Measurements from ENCODE around the gene ACER3. TPM values are rescaled to one million over a fixed set of nuclear protein-coding genes. Genes with fewer than 3 reads are reported as not detected.

Gene ACER3
- total and polyA plus RNA-seq, 4 donors: 1.9 to 5.9 (median 4.2) TPM

GRCh38 chr11:76916712-76917111 is 56.0 kb downstream of the ACER3 start:
- WGBS: 26% methylated on average over 1 of the region's 1 CpG
- Histone ChIP-seq H3K9ac (ENCODE audit: low read depth in 1 of 2, low read length in 2 of 2) (no peak overlapping the region), H3K36me3 (ENCODE audit: control insufficient read depth in 4 of 4, insufficient read depth in 3 of 4, low read depth in 1 of 4, low read length in 3 of 4) (no peaks in the 10 kb centered on the region), H3K4me3 (ENCODE audit: low read depth in 1 of 3, low read length in 3 of 3) (no peak overlapping the region), H3K27me3 (ENCODE audit: control insufficient read depth in 4 of 4, insufficient read depth in 4 of 4, low read length in 3 of 4) (no peaks in the 10 kb centered on the region), H3K27ac (ENCODE audit: low read depth in 1 of 2, low read length in 2 of 2) (no peak overlapping the region), H3K4me1 (ENCODE audit: control insufficient read depth in 4 of 4, insufficient read depth in 4 of 4, low read length in 3 of 4) (peaks cover 0 to 18% (median 9%) of the 10 kb centered on the region in 4 donors), H3K9me3 (ENCODE audit: control insufficient read depth in 4 of 4, low read length in 3 of 4) (no peaks in the 10 kb centered on the region)
- no peak for TF ChIP-seq RAD21 (IDR thresholded peaks at IDR 0.05)
- no peak for TF ChIP-seq TAF1 (conservative IDR thresholded peaks at IDR 0.05)
- no peak for TF ChIP-seq GABPA (IDR thresholded peaks at IDR 0.05 in 1 of 2, conservative IDR thresholded peaks at IDR 0.05 in 1 of 2)
- TF ChIP-seq FOXA2 (IDR thresholded peaks at IDR 0.05): no peak
- no peak for TF ChIP-seq ATF3 (IDR thresholded peaks at IDR 0.05)
- TF ChIP-seq NR2F2 (IDR thresholded peaks at IDR 0.05): no peak
- TF ChIP-seq EGR1 (IDR thresholded peaks at IDR 0.05; ENCODE audit: low read depth in 2 of 2): no peak
- no peak for TF ChIP-seq RXRA (IDR thresholded peaks at IDR 0.05)
- TF ChIP-seq MAX (IDR thresholded peaks at IDR 0.05): no peak
- no peak for TF ChIP-seq ZBTB33 (IDR thresholded peaks at IDR 0.05)
- TF ChIP-seq JUND (IDR thresholded peaks at IDR 0.05): no peak
- no peak for TF ChIP-seq YY1 (IDR thresholded peaks at IDR 0.05)
- no peak for TF ChIP-seq HNF4A (conservative IDR thresholded peaks at IDR 0.05)
- no peak for TF ChIP-seq FOXA1 (IDR thresholded peaks at IDR 0.05)
- no peak for DNase-seq (ENCODE audit: low spot score)

- no peaks in the 10 kb centered on the region for H3K36me3 ChIP-seq (ENCODE audit: control insufficient read depth in 4 of 4, insufficient read depth in 3 of 4, low read depth in 1 of 4, low read length in 3 of 4)
- no peak overlapping the region for H3K9ac ChIP-seq (ENCODE audit: low read depth in 1 of 2, low read length in 2 of 2)
- WGBS: 6% methylated on average over 3 of the region's 3 CpGs
- TF ChIP-seq RXRA (IDR thresholded peaks at IDR 0.05): no peak
- TF ChIP-seq HNF4G (IDR thresholded peaks at IDR 0.05): no peak
- no peak for TF ChIP-seq GABPA (IDR thresholded peaks at IDR 0.05 in 1 of 2, conservative IDR thresholded peaks at IDR 0.05 in 1 of 2)
- TF ChIP-seq ATF3 (IDR thresholded peaks at IDR 0.05): no peak
- no peak for TF ChIP-seq NR2F2 (IDR thresholded peaks at IDR 0.05)
- no peak for TF ChIP-seq FOXA1 (IDR thresholded peaks at IDR 0.05)
- no peak for TF ChIP-seq MAX (IDR thresholded peaks at IDR 0.05)
- no peak for TF ChIP-seq YY1 (IDR thresholded peaks at IDR 0.05)
- TF ChIP-seq FOXA2 (IDR thresholded peaks at IDR 0.05): no peak
- peak; percentile 86 to 87 for TF ChIP-seq RAD21 (IDR thresholded peaks at IDR 0.05)
- peak in 1 of 2 donors; percentile 0 for TF ChIP-seq JUND (IDR thresholded peaks at IDR 0.05)
- no peak for TF ChIP-seq SP1 (IDR thresholded peaks at IDR 0.05)
- peak; percentile 73 for TF ChIP-seq CTCF (IDR thresholded peaks at IDR 0.05; ENCODE audit: low read depth, low read length, missing input control)
- TF ChIP-seq TAF1 (conservative IDR thresholded peaks at IDR 0.05): no peak
- no peak for TF ChIP-seq ZBTB33 (IDR thresholded peaks at IDR 0.05)
- TF ChIP-seq HNF4A (conservative IDR thresholded peaks at IDR 0.05): no peak
- no peak for TF ChIP-seq REST (IDR thresholded peaks at IDR 0.05)
- TF ChIP-seq EGR1 (IDR thresholded peaks at IDR 0.05; ENCODE audit: low read depth in 2 of 2): no peak
- no peaks in the 10 kb centered on the region for H3K27me3 ChIP-seq (ENCODE audit: control insufficient read depth in 4 of 4, insufficient read depth in 4 of 4, low read length in 3 of 4)
- no peaks in the 10 kb centered on the region for H3K9me3 ChIP-seq (ENCODE audit: control insufficient read depth in 4 of 4, low read length in 3 of 4)
- no peak overlapping the region for H3K27ac ChIP-seq (ENCODE audit: low read depth in 1 of 2, low read length in 2 of 2)
- H3K4me3 ChIP-seq (ENCODE audit: low read depth in 1 of 3, low read length in 3 of 3): no peak overlapping the region
- no peak for DNase-seq (ENCODE audit: low spot score)
- peaks cover 0 to 18% (median 9%) of the 10 kb centered on the region in 4 donors for H3K4me1 ChIP-seq (ENCODE audit: control insufficient read depth in 4 of 4, insufficient read depth in 4 of 4, low read length in 3 of 4)
Observed at GRCh38 chr11:76918941-76919386, 58.2 kb downstream of the ACER3 start.

Data from liver (tissue), 9 donors.